NCI-H2081 treated with DMSO at 0.1 percent for 48 hours (cell line): ENCODE data around the gene FAAP24.
A peak's percentile ranks its signal among the peaks of the same experiment; 100 is the strongest.
"Not testable (repeated sequence)": the region's sequence is repeated elsewhere in the genome, so short reads cannot be mapped to it uniquely, and the experiment has no call there.

ENCODE experiments used
- DNase-seq: peaks from one replicate; lab custom pipeline; 2025; lab: John Stamatoyannopoulos, UW

FAAP24 gene, protein sequence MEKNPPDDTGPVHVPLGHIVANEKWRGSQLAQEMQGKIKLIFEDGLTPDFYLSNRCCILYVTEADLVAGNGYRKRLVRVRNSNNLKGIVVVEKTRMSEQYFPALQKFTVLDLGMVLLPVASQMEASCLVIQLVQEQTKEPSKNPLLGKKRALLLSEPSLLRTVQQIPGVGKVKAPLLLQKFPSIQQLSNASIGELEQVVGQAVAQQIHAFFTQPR

GRCh38 chr19:32971715-32972540 lies at the start of gene FAAP24, which contains the start of gene CEP89:
TSS of gene FAAP24 (plus strand) at chr19:32972242. CDS start at chr19:32973197, 955 bp downstream.
TSS of gene CEP89 (minus strand) at chr19:32971958. CDS start at chr19:32971874, 84 bp downstream.
- peak; percentile 95 for DNase-seq

GRCh38 chr19:32924200-32924599 lies 47.8 kb upstream of the FAAP24 start:
- DNase-seq: no peak

DNA sequence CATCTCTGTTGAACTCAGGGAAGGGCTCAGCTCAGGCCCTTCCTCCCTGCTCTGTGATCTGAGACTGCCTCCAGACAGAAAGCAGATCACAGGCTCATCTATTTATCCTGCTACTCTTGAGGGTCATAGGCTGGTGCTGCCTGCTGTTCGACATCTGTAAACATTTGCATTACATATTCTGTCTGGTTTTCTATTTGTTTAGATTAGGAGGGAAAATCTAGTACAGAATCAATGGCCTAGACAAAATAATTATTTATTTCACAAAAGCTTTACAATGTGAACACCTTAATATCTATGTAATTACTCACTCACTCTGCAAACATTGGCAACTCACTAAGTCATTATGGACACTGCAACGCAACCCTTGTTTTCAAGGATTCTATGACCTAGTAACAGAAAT lies 43.2 kb upstream of the FAAP24 start:
- DNase-seq: no peak

GRCh38 chr19:32930567-32930966 lies 41.5 kb upstream of the FAAP24 start:
- no peak for DNase-seq

DNA sequence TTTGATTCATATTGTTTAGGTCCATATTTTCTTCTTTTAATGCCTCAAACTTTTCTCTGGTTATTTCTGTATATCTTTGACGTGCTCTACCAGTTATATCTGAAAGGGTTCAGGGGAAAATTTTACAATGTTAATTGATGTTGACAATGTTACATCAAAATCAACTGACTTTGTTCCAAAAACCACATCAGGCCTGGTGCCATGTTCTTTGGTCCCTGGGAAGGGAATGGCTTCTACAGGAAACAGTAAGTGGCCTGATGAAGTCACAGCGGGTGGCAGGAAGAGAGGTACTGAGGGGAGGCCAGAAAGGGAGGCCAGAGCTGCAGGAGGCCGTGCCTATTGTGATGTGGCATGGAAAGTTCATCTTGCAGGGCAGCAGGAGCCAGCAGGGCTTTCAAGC lies 38.5 kb upstream of the FAAP24 start:
- no peak for DNase-seq

DNA sequence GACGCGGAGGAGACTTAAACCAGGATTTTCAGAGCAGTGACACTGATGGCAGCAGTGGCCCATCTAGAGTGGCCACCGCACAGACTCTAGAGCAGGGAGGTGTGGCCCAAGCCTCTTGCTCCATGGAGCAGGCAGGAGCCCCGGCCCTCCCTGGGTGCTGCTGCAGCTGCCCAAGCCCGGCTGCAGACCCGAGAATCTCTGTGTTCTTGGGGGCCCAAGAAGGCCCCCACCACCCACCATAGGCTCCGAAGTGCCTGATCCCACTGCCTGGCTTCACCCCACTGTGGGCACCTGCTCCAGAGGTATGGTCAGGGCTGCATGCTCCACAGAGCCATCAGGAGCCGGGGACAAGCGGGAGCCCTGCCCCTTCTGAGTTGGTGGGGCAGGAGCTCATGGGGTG lies 36.4 kb upstream of the FAAP24 start:
- no peak for DNase-seq

- no peak for DNase-seq
Observed at GRCh38 chr19:32936065-32936464, 36.0 kb upstream of the FAAP24 start.

- not testable (repeated sequence) for DNase-seq
Observed at GRCh38 chr19:32941273-32941672, 30.8 kb upstream of the FAAP24 start.

GRCh38 chr19:32945260-32945659 lies 26.8 kb upstream of the FAAP24 start:
- no peak for DNase-seq

DNA sequence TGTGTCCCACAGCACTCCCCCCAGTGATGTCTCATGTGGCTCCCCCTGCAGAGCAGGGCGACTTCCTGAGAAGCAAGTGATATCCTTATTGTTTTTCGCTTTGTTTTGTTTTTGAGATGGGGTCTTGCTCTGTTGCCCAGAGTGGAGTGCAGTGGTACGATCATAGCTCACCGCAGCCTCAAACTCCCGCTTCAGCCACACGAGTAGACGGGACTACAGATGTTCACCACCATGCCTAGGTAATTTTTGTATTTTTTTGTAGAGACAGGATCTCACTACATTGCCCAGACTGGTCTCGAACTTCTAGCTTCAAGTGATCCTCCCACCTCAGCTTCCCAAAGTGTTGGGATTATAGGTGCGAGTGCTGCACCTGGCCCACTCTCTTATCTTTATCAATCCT lies 5.3 kb upstream of the FAAP24 start:
- DNase-seq: no peak

GRCh38 chr19:32969549-32969948 lies 2.5 kb upstream of the FAAP24 start:
- DNase-seq: no peak

- DNase-seq: no peak
Observed at GRCh38 chr19:32971012-32971595, 938 bp upstream of the FAAP24 start.

DNA sequence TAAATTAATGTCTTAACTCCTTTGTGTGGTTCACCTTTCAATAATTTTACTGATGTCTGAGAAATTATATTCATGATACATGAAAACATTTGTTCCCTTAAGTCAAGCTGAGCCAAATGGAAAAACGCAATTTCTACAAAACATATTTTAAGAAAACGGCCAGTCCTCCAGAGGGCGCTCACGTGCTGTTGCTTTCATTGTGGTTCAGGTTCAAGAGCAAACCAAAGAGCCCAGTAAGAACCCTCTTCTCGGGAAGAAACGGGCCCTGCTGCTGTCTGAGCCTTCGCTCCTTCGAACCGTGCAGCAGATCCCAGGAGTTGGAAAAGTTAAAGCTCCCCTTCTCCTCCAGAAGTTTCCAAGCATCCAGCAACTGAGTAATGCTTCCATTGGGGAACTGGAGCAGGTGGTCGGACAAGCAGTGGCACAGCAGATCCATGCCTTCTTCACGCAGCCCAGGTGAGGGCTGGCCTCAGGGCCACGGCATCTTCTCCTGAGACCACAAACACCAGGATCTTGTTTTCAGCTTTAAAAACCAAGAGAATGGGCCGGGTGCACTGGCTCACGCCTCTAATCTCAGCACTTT lies 4.3 kb downstream of the FAAP24 start:
- no peak for DNase-seq

- DNase-seq: no peak
Observed at GRCh38 chr19:32977280-32977679, 5.2 kb downstream of the FAAP24 start.

GRCh38 chr19:32977813-32978212 lies 5.8 kb downstream of the FAAP24 start:
- not testable (repeated sequence) for DNase-seq

- DNase-seq: not testable (repeated sequence)
Observed at GRCh38 chr19:32979807-32980206, 7.8 kb downstream of the FAAP24 start.

DNA sequence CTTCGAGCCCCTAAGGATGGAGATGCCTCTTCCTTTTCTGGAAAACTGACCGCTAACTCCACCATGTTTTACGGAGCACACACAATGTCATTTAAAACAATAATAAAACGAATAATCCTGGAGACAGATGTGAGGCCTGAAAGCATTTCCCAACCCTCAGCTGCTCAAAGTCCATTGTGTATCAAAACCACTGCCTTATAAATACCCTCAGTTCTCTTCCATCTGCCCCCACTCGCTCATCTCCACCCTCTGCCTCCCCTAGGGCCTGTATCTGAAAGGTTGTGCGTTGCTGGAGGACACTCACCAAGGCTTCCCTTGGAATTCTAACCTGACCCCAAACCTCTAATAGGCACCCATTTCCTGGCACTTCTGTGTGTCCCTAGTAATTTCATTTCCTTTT lies 10.4 kb downstream of the FAAP24 start:
- not testable (repeated sequence) for DNase-seq

DNA sequence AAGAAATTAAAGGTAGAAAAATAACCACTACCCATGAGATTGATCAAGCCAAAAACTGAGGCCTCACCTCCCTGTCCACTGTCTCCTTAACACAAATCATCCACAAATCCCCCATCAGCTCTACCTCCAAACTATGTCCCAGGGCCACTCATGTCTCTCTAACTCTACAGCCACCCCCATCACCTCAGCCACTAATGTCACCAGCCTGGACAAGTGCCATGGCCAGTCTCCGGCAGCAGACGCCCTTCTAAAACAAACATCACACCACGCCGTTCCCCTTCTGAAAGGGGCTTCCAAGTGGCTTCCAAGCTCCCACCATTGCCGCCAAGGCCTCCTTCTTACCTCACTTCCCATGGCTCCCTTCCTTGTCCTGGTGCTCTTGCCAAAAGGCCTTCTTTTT lies 16.2 kb downstream of the FAAP24 start:
- DNase-seq: not testable (repeated sequence)

DNA sequence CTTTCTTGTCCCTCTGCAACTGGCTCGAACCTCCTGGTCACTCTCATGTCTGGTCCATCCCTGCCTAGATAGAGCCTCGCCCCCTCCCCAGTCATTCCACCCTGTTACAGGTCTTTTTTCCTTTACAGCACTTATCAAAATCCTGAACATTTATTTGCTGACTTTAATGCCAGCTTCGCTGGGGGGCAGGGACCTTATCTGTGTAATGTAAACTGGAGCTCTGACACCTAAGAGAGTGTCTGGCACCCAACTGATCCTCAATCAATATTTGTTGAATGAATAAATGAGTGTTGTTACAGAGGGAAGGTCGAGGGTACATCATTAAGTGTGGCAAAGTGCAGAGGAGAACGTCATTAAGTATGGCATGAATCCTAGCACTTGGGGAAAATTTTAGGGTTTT lies 16.7 kb downstream of the FAAP24 start:
- no peak for DNase-seq

DNA sequence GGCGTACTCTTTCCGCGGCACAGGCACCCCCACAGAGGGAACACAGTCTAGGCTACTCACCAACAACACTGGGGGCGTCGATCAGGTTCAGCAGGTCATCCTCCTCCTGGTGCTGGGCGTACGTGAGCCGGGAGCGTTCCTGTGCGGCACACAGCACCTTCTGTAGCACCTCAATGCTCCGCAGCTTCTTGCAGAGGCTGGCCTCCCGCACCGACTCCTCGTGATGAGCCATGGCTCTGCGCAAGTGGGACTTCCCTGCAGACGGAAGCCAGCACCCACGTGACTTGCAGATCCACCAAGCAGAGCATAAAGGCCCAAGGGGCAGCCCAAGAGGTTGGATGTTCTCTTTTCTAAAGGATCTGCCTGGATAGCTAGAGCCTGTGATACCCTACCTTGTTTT lies 23.9 kb downstream of the FAAP24 start:
- not testable (repeated sequence) for DNase-seq

GRCh38 chr19:32997061-32997464 lies 25.0 kb downstream of the FAAP24 start:
- not testable (repeated sequence) for DNase-seq

DNA sequence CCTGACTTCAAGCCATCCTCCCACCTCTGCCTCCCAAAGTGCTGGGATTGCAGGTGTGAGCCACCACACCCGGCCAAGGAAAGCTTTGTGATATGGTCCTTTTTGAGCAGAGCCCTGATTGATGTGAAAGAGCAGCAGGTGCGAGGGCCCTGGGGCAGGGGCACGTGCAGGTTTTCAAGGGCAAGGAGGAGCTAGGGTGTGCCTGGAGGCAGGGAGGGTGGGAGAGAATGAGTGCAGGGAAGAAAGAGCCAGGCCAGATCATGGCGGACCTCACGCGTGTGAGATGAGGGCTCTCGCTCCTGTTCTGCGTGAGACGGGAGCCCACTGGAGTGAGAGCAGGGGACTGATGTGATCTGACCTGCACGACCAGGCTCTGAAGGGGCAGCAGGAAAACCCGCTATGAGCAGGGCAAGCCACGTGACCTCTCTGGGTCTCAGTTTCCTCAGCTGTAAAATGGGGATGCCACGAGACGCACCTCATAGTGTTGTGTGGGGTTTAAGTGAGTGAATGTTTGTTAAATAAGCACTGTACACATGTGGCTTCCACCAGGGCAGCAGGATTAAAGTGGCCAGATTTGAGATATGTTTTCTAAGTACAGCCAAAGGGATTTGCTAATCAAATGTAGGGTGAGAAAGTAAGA lies 25.8 kb downstream of the FAAP24 start:
- no peak for DNase-seq
